HG02642 (cell line): ENCODE data around the gene EAPP.
"Not testable (repeated sequence)": the region's sequence is repeated elsewhere in the genome, so short reads cannot be mapped to it uniquely, and the experiment has no call there.

ENCODE experiments used
- ATAC-seq: cut with Tn5 transposase; IDR thresholded peaks from one replicate; pipeline ENCODE4 v1.9.1; 2021; ENCODE audit warnings: mild to moderate bottlenecking; ENCODE audit not compliant: unreplicated experiment, poor library complexity

EAPP gene

DNA sequence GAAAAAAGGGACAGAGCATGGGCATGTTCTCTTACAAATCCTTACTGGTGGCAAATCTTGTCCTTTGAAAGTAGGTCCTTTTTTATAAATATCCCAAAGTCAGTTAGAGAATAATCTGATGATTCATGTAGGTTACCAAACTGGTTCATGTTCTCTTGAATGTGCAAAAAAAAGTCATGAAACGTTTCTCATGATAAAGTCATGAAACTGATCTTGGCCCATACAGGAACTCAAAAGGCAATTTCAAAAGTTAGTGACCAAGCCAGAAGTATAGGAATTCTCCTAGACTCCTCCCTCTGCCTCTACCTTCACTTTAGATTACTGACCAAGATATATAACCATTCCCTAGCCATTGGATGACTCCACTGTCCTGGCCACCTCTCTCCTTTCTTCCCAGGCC lies 50.2 kb downstream of the EAPP start:
- no peak for ATAC-seq

GRCh38 chr14:34488528-34488927 lies 51.0 kb downstream of the EAPP start:
- ATAC-seq = no peak

DNA sequence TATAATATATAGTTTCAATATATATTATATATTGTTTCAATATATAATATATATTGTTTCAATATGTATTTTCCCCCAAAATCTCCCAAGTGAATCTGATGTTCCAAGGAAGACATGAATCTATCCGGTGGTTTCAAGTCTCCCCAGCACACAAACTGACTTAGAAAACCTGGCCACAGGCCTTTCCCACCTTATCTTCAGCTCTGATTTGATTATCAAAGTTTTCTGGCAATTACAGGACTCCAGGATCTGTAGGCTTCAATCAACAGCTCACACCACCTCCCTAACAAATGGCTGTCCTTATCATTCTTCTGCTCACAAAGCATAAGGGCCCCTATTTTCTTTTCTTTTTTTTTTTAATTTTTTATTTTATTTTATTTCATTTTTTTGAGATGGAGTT lies 54.8 kb downstream of the EAPP start:
- ATAC-seq = no peak

DNA sequence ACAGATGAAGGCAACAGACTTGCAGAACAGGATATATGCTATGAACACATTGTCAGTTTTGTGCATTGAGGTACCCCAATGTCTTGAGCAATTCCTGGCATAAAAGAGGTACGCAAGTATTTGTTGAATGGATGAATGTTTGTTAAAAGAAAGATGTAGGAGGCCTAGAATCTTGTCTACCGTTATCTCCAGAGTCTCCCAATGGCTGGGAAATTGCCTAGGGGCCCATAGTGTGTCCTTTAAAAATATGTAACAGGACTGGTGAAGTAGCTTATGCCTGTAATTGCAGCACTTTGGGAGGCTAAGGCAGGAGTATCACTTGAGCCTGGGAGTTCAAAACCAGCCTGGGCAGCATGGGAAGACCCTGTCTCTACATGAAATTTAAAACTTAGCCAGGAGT lies 57.0 kb downstream of the EAPP start:
- ATAC-seq = no peak

- no peak for ATAC-seq
These were observed 59.8 kb downstream of the EAPP start for GRCh38 chr14:34479694-34480093.

- ATAC-seq = no peak
These were observed 61.2 kb downstream of the EAPP start for GRCh38 chr14:34478261-34478660.

DNA sequence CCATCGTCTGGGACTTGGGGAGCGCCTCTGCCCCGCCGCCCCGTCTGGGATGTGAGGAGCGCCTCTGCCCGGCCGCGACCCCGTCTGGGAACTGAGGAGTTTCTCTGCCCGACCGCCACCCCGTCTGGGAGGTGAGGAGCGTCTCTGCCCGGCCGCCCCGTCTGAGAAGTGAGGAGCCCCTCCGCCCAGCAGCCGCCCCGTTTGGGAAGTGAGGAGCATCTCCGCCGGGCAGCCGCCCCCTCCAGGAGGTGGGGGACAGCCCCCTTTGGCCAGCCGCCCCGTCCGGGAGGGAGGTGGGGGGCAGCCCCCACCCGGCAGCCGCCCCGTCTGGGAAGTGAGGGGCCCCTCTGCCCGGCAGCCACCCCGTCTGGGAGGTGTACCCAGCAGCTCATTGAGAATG lies 63.5 kb downstream of the EAPP start:
- ATAC-seq = not testable (repeated sequence)

DNA sequence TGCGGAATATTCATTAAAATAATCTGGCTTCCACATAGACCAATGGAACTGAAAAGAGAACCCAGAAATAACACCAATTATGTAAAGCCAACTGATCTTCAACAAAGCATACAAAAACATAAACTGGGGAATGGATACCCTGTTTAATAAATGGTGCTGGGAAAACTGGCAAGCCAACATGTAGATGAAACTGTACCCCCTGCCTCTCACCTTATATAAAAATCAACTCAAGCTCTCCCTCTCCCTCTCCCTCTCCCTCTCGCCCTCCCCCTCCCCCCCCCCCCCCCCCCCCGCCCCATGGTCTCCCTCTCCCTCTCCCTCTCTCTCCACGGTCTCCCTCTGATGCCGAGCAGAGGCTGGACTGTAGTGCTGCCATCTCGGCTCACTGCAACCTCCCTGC lies 64.3 kb downstream of the EAPP start:
- no peak for ATAC-seq

- no peak for ATAC-seq
These were observed 65.3 kb downstream of the EAPP start for GRCh38 chr14:34474187-34474679.

DNA sequence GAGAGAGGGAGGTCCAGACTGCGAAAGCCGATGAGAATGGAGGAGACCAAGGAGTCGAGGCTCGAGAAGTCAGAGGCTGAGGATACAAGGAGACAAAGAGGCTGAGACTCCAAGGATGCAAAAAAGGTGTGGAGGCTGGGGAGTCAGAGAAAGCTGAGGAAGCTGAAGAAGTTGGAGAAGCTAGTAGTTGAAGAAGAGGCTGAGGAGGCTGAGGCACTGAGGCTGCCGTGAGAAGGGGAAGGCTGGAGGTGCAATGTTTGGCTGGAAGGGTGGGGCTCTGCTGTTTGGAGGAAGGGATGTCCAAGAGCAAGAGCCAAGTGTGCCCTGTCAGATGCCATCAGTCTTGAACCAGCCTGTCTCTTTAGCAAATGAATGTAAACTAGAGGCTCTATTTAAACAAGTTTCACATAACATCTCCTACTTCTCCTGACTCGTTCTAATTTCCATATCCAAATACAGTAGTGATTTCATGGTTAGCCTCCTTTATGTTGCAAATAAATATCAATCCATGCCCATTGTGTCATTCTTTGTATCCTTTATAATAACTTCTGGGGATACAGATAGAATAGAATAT lies 66.7 kb downstream of the EAPP start:
- ATAC-seq = no peak

DNA sequence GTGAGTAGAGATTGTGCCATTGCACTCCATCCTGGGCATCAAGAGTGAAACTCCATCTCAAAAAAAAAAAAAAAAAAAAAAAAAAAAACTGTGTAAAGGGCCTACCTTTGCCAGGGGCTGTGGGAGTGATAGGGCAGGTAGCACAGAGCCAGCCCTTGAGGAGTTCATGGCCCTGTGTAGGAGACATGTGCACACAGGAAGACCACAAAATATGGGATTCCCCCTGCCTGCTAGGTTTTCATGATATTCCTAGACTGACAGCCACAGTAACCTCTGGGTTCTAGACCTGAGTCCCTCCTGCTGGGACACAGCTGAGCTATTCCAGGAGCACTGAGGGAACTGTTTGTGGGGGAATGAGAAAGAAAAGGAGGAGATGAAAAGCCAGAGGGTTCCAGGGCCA lies 69.2 kb downstream of the EAPP start:
- ATAC-seq = no peak

DNA sequence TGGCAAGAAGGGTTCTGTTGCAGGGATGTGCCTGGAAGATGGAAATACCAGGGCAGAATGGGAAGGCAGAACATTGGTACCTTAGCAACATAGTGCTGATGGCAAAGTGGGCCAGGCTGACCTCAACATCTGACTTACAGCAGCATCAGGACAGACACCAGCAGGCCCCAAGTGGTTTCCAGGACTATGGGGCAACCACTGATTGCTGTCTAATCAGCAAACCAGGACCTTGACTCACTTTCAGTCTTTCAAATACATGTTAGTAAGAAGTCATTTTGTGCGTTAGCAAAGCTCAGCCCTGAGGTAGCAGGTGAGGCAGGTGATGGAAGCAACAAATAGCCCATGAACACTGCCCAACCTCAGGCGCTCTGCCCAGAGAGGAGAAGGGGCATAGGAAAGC lies 72.8 kb downstream of the EAPP start:
- ATAC-seq = no peak
